IMR-90 (cell line): ENCODE results near the gene NEO1. TPM values are rescaled to one million over a fixed set of nuclear protein-coding genes. Genes with fewer than 3 reads are reported as not detected.

Experiments
- ATAC-seq: fragments of 200-7000 bp; cut with Tn5 transposase; 2 replicates; pipeline ENCODE4 v1.9.1; 2020; ENCODE audit warnings: low read depth, mild to moderate bottlenecking, moderate library complexity
- BruUV-seq: library from RNA; stranded (reverse); fragments of 400-500 nt; replicated peaks from 2 replicates; lab custom pipeline; 2021; lab: Mats Ljungman, UMichigan
- CTCF ChIA-PET: fragments of 300-600 bp; formaldehyde crosslinking; extraction: SDS; loops from one replicate; lab custom pipeline; 2021; ENCODE audit warnings: antibody characterized with exemption; lab: Yijun Ruan, JAX
- POLR2A ChIA-PET: fragments of 300-600 bp; sonication (Branson Sonifier 250); formaldehyde crosslinking; loops from one replicate; lab custom pipeline; 2022; ENCODE audit warnings: antibody characterized with exemption; ENCODE audit not compliant: unreplicated experiment; lab: Charles Lee
- DNase-seq: peaks from one replicate; pipeline ENCODE4 v3.0.0; 2013
- H2AFZ ChIP-seq: replicated peaks from 2 replicates; pipeline ENCODE3; 2013; ENCODE audit warnings: low read length, mild to moderate bottlenecking; ENCODE audit not compliant: poor library complexity
- H2AK5ac ChIP-seq: 2 replicates; pipeline ENCODE4 v1.6.1; 2013; ENCODE audit warnings: low read depth, low read length, inconsistent platforms
- H2AK9ac ChIP-seq: replicated peaks from 2 replicates; pipeline ENCODE3; 2013; ENCODE audit warnings: mild to moderate bottlenecking, low read depth, low read length, moderate library complexity; ENCODE audit not compliant: poor library complexity
- H2BK120ac ChIP-seq: 2 replicates; pipeline ENCODE4 v1.6.1; 2013; ENCODE audit warnings: low read depth, low read length, inconsistent platforms
- H2BK15ac ChIP-seq: 3 replicates; pipeline ENCODE4 v1.6.1; 2013; ENCODE audit warnings: low read depth, low read length, inconsistent platforms
- H2BK20ac ChIP-seq: 2 replicates; pipeline ENCODE4 v1.6.1; 2013; ENCODE audit warnings: low read depth, mild to moderate bottlenecking, inconsistent platforms, low read length, moderate library complexity
- H2BK5ac ChIP-seq: 2 replicates; pipeline ENCODE4 v1.6.1; 2013; ENCODE audit warnings: mild to moderate bottlenecking, low read depth, low read length, inconsistent platforms; ENCODE audit not compliant: poor library complexity, severe bottlenecking
- H3K14ac ChIP-seq: replicated peaks from 2 replicates; pipeline ENCODE4 v1.6.1; 2013; ENCODE audit warnings: low read depth, low read length, inconsistent platforms
- H3K18ac ChIP-seq: 2 replicates; pipeline ENCODE4 v1.6.1; 2013; ENCODE audit warnings: low read depth, low read length, control low read depth
- H3K23ac ChIP-seq: 2 replicates; pipeline ENCODE4 v1.6.1; 2013; ENCODE audit warnings: low read depth, low read length, inconsistent platforms
- H3K27ac ChIP-seq: 2 replicates; pipeline ENCODE4 v1.5.1; 2013; ENCODE audit warnings: mild to moderate bottlenecking, control low read depth, low read length; ENCODE audit not compliant: insufficient read depth
- H3K27me3 ChIP-seq: 2 replicates; pipeline ENCODE4 v1.6.1; 2013; ENCODE audit warnings: low read length; ENCODE audit not compliant: control insufficient read depth, insufficient read depth
- H3K36me3 ChIP-seq: 2 replicates; pipeline ENCODE4 v1.6.1; 2013; ENCODE audit warnings: low read length, mixed read lengths; ENCODE audit not compliant: control insufficient read depth, insufficient read depth
- H3K4ac ChIP-seq: 2 replicates; pipeline ENCODE4 v1.6.1; 2013; ENCODE audit warnings: low read depth, low read length, inconsistent platforms
- H3K4me1 ChIP-seq: 2 replicates; pipeline ENCODE4 v1.6.1; 2013; ENCODE audit warnings: low read length, mixed read lengths; ENCODE audit not compliant: control insufficient read depth, insufficient read depth
- H3K4me2 ChIP-seq: 2 replicates; pipeline ENCODE4 v1.6.1; 2013; ENCODE audit warnings: low read depth, mild to moderate bottlenecking, control low read depth, low read length, moderate library complexity
- H3K4me3 ChIP-seq: 2 replicates; pipeline ENCODE4 v1.5.1; 2013; ENCODE audit warnings: low read depth, mild to moderate bottlenecking, control low read depth, low read length, moderate library complexity; ENCODE audit not compliant: insufficient read depth
- H3K56ac ChIP-seq: 2 replicates; pipeline ENCODE4 v1.6.1; 2013; ENCODE audit warnings: low read length, inconsistent platforms; ENCODE audit not compliant: insufficient read depth; ENCODE audit errors: extremely low read depth
- H3K79me1 ChIP-seq, 2 experiments: 2 replicates each; pipeline ENCODE4 v1.6.1; 2013; ENCODE audit warnings: low read length in 2 of 2, inconsistent platforms in 1 of 2, low read depth in 1 of 2
- H3K9ac ChIP-seq: 2 replicates; pipeline ENCODE4 v1.6.1; 2013; ENCODE audit warnings: low read depth, low read length, control low read depth
- H3K9me1 ChIP-seq: 2 replicates; pipeline ENCODE4 v1.6.1; 2013; ENCODE audit warnings: low read length, inconsistent platforms; ENCODE audit not compliant: insufficient read depth
- H3K9me3 ChIP-seq: 2 replicates; pipeline ENCODE4 v1.6.1; 2013; ENCODE audit warnings: low read length; ENCODE audit not compliant: control insufficient read depth, insufficient read depth
- H4K20me1 ChIP-seq: 2 replicates; pipeline ENCODE4 v1.6.1; 2013; ENCODE audit warnings: low read length, inconsistent platforms; ENCODE audit not compliant: insufficient read depth
- H4K5ac ChIP-seq: 2 replicates; pipeline ENCODE4 v1.6.1; 2013; ENCODE audit warnings: mild to moderate bottlenecking, low read depth, low read length, control low read depth
- H4K8ac ChIP-seq, 2 experiments: 2 replicates each; pipeline ENCODE4 v1.6.1; 2013; ENCODE audit warnings: low read depth in 2 of 2, low read length in 2 of 2, control low read depth in 1 of 2, inconsistent platforms in 1 of 2
- H4K91ac ChIP-seq: 2 replicates; pipeline ENCODE4 v1.6.1; 2013; ENCODE audit warnings: low read depth, low read length, inconsistent platforms; ENCODE audit not compliant: insufficient read depth
- MAZ ChIP-seq: IDR thresholded peaks from 2 replicates; pipeline ENCODE4 v1.6.1; 2012; ENCODE audit warnings: low read depth, mild to moderate bottlenecking, low read length, improper control_type of control experiment, moderate library complexity, borderline replicate concordance
- RCOR1 ChIP-seq: IDR thresholded peaks from 2 replicates; pipeline ENCODE4 v1.6.1; 2012; ENCODE audit warnings: mild to moderate bottlenecking, low read length, improper control_type of control experiment; ENCODE audit not compliant: insufficient replicate concordance
- WGBS, 2 experiments: methylation state at CpG; one replicate each; pipeline versions ENCODE4 v1.1.5 to v1.1.7; 2013; ENCODE audit warnings: missing lambda C conversion rate in 2 of 2; ENCODE audit not compliant: insufficient read length in 1 of 2; ENCODE audit errors: extremely low coverage in 2 of 2; 5-methylcytosine and 5-hydroxymethylcytosine counted together
- dilution Hi-C: fragments of 300-500 bp; cut with HindIII; formaldehyde crosslinking; loops from one replicate; pipeline ENCODE4 v1.14.3; 2018; ENCODE audit warnings: low sequenced_read_pairs; ENCODE audit not compliant: unreplicated experiment
- in situ Hi-C: fragments of 300-500 bp; cut with MboI; formaldehyde crosslinking; loops from 3 replicates; pipeline ENCODE4 v1.14.3; 2019; ENCODE audit warnings: low sequenced_read_pairs, inconsistent platforms, mixed read lengths
- intact Hi-C: fragments of 100-400 bp; cut with micrococcal nuclease; formaldehyde crosslinking; loops from 2 replicates; pipeline ENCODE4 v1.10.0; 2022
- polyA plus RNA-seq, 3 experiments: library from polyadenylated mRNA; depleted of rRNA; stranded (reverse); fragments of >200 nt; gene quantifications; 2 replicates each; pipeline ENCODE4 v1.2.3, GENCODE V29; 2012; ENCODE audit warnings: low replicate concordance in 1 of 3
- total RNA-seq: library from RNA; depleted of rRNA; stranded (reverse); fragments of >200 nt; gene quantifications from 2 replicates; pipeline ENCODE4 v1.2.3, GENCODE V29; 2012

Gene NEO1
- total and polyA plus RNA-seq, 2 of the 4 experiments (the other 2 are of a cell fraction) = 16.3 to 18.5 TPM

- peaks cover 3% of the 10 kb centered on the region for H3K9me3 ChIP-seq
- no peak overlapping the region for H2AFZ ChIP-seq
- no peak overlapping the region for H3K18ac ChIP-seq
- no peak overlapping the region for H2BK15ac ChIP-seq
- no peaks in the 10 kb centered on the region for H3K79me1 ChIP-seq
- WGBS, 2 experiments = 0% methylated on average over 2 of the region's 9 CpGs; no CpG with 5 or more reads in 1 of the 2 experiments
- no peak overlapping the region for H3K9ac ChIP-seq
- ChIA-PET POLR2A (no interaction called here), CTCF (no interaction called here)
- no peak overlapping the region for H3K4ac ChIP-seq
- dilution Hi-C loops = no loop called here
- no peak overlapping the region for H3K4me3 ChIP-seq
- no peak overlapping the region for H3K23ac ChIP-seq
- in situ Hi-C loops = no loop called here
- no peaks in the 10 kb centered on the region for H3K4me1 ChIP-seq
- no peaks in the 10 kb centered on the region for H3K9me1 ChIP-seq
- no peak overlapping the region for H2BK5ac ChIP-seq
- intact Hi-C loops = no loop called here
- H2AK9ac ChIP-seq = no peak overlapping the region
- H2BK120ac ChIP-seq = no peak overlapping the region
- no peak overlapping the region for H4K8ac ChIP-seq
- no peak overlapping the region for H2AK5ac ChIP-seq
- no peak overlapping the region for H3K14ac ChIP-seq
- H4K91ac ChIP-seq = no peak overlapping the region
- H3K36me3 ChIP-seq = no peaks in the 10 kb centered on the region
- no peak overlapping the region for H4K5ac ChIP-seq
- H3K4me2 ChIP-seq = no peak overlapping the region
- no peaks in the 10 kb centered on the region; the same call in 1 of the 2 replicates for H4K20me1 ChIP-seq
- TF ChIP-seq MAZ = no peak
- peak; percentile 88 for TF ChIP-seq RCOR1
- peak; percentile 20 for DNase-seq
- BruUV-seq = no TSS peak
- H3K27me3 ChIP-seq = peaks cover 20% of the 10 kb centered on the region; the same call in 1 of the 2 replicates
- no peak overlapping the region for H3K27ac ChIP-seq
- H2BK20ac ChIP-seq = no peak overlapping the region
- peak; percentile 32; the same call in 1 of the 2 replicates for ATAC-seq
- H3K56ac ChIP-seq = no peak overlapping the region
Measured at GRCh38 chr15:73346735-73347312, 294.6 kb downstream of the NEO1 start.
